Skin of body (tissue), 3 donors: ENCODE results near the gene MINDY1. TPM values are rescaled to one million over a fixed set of nuclear protein-coding genes. Genes with fewer than 3 reads are reported as not detected.

Source experiments
- DNase-seq: peaks from one replicate; lab custom pipeline; 2025; lab: John Stamatoyannopoulos, UW
- small RNA-seq: library from RNA; depleted of rRNA; stranded (forward); fragments of <200 nt; gene quantifications from one replicate; pipeline ENCODE3, GENCODE V24; 2014; ENCODE audit warnings: low replicate concordance
- total RNA-seq: library from RNA; depleted of rRNA; stranded (reverse); fragments of >200 nt; gene quantifications from one replicate; pipeline ENCODE4 v1.2.3, GENCODE V29; 2014

MINDY1 gene
- total RNA-seq, 1 donor from 2014 or later: 19.4 TPM

DNA sequence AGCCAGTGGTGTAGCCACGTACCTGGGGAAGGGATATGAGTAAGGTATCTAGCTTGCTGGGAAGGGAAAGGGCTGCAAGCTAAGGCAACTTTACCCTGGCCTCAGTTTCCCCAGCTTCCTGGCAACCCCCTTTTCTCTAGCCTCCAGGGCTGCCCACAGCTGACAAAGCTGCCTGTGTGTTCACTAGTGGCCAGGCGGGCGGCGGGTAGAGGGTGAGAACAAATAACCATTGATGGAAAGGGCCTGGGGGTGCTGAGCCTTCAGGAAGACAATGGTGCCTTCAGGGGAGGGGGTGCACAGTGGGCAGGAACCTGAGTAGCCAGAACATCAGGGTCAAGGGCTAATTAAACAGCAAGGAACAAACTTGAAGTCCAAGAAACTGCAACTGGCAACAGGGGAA is 38.2 kb downstream of the MINDY1 start:
- DNase-seq: no peak

DNA sequence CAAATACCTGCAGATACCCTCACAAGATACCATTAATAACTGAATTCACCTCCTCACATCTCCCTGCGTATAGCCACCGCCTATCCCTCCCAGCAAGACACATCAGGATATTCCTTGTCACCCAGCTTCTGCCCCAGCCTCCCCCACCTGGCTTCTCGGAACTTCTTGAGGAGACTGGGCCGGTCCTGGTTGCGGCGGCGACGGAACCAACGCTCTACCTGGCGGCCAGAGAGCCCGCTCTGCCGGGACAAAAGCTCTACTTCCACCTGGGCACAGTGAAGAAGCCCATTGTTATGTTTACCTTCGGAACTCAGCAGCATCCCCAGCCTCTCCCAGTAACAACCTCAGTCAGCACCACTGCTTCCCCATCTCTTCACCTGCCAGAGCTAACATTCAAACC is 38.8 kb downstream of the MINDY1 start:
- no peak for DNase-seq

DNA sequence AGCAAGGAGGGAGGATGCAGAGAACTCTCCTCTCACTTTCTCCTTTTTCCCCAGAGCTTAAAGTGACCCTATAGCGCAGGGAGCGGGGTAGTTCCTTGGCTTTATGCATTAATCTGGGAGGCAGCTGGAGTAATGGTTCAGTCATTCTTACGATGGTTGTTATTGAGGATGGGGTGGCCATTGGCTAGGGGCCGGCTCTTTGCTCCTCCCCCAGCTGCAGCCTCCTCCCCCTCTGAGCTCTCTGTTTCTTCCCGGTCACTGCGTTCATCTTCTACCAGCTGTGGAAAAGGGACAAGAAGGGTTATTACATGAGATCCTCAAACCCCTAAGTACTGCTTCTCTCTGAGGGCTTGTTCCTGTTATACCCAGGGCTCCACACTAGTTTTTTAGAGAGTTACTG is 40.7 kb downstream of the MINDY1 start:
- no peak for DNase-seq

- DNase-seq: no peak
These were observed 41.1 kb downstream of the MINDY1 start for GRCh38 chr1:150965605-150966004.

GRCh38 chr1:150964164-150964489 is 42.6 kb downstream of the MINDY1 start:
- no peak for DNase-seq

GRCh38 chr1:150963321-150964163 is 43.2 kb downstream of the MINDY1 start:
- DNase-seq: no peak

- DNase-seq: no peak
These were observed 44.9 kb downstream of the MINDY1 start for GRCh38 chr1:150961756-150962155.

GRCh38 chr1:150960646-150961045 is 46.1 kb downstream of the MINDY1 start:
- no peak for DNase-seq

GRCh38 chr1:150957666-150958065 is 49.0 kb downstream of the MINDY1 start:
- DNase-seq: no peak

DNA sequence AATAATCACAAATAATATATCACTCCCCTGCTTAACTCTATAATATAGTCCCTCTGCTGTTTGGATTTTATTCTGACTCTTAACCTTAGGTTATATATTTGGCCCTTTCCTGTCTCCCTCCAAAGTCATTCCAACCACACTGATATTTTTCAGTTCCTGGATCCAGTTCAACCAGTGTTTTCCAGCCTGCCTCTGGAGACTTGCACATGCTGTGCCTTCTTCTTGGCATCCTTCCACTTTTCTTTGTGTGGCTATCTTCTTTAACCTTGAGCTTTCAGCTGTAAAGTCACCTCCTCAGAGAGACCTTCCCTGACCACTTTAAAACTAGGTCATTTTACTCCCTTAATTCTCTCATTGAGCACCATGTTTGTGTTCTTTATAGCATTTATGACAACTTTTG is 51.4 kb downstream of the MINDY1 start:
- DNase-seq: no peak

- no peak for DNase-seq
These were observed 52.0 kb downstream of the MINDY1 start for GRCh38 chr1:150954708-150955107.

Small RNAs within 50 kb of the gene (small RNA-seq; reads per million reads assigned to genes)
- gene RNU6-884P: not detected

Other genes with a start within 250 kb of the MINDY1 start
- 54.9 TPM for gene CTSS, start 241.1 kb downstream of the MINDY1 start, total RNA-seq
- 177 TPM for gene CTSK, start 198.6 kb downstream of the MINDY1 start, total RNA-seq
- gene ARNT, start 130.3 kb downstream of the MINDY1 start, total RNA-seq: 48.4 TPM
- 0.10 TPM for gene CTXND2, start 119.8 kb downstream of the MINDY1 start, total RNA-seq
- 36.5 TPM for gene SETDB1, start 80.5 kb downstream of the MINDY1 start, total RNA-seq
- gene CERS2, start 32.1 kb downstream of the MINDY1 start, total RNA-seq: 43.7 TPM
- 4.7 TPM for gene ANXA9, start 24.6 kb downstream of the MINDY1 start, total RNA-seq
- 11.4 TPM for gene PRUNE1, start 1.5 kb upstream of the MINDY1 start, total RNA-seq
- 37.0 TPM for gene BNIPL, start 29.7 kb upstream of the MINDY1 start, total RNA-seq
- gene C1orf56, start 40.8 kb upstream of the MINDY1 start, total RNA-seq: 1.8 TPM
- gene CDC42SE1, start 52.7 kb upstream of the MINDY1 start, total RNA-seq: 59.2 TPM
- gene MLLT11, start 53.5 kb upstream of the MINDY1 start, total RNA-seq: 3.1 TPM
- gene GABPB2, start 63.9 kb upstream of the MINDY1 start, total RNA-seq: 14.0 TPM
- gene SEMA6C, start 139.7 kb upstream of the MINDY1 start, total RNA-seq: 10.7 TPM
- gene TNFAIP8L2, start 149.7 kb upstream of the MINDY1 start, total RNA-seq: 2.2 TPM
- gene LYSMD1, start 159.0 kb upstream of the MINDY1 start, total RNA-seq: 7.3 TPM
- 19.2 TPM for gene SCNM1, start 159.2 kb upstream of the MINDY1 start, total RNA-seq
- 8.0 TPM for gene TMOD4, start 169.1 kb upstream of the MINDY1 start, total RNA-seq
- gene VPS72, start 183.3 kb upstream of the MINDY1 start, total RNA-seq: 28.1 TPM
- 70.1 TPM for gene PIP5K1A, start 191.7 kb upstream of the MINDY1 start, total RNA-seq
- gene PSMD4, start 247.8 kb upstream of the MINDY1 start, total RNA-seq: 88.1 TPM